GM23338 (cell line): Measurements from ENCODE around the gene HRNR. TPM values are rescaled to one million over a fixed set of nuclear protein-coding genes. Genes with fewer than 3 reads are reported as not detected.

Experiments used
- ATAC-seq: fragments of 200-7000 bp; cut with Tn5 transposase; 3 replicates; pipeline ENCODE4 v1.9.1; 2020
- DNase-seq: peaks from one replicate; pipeline ENCODE4 v3.0.0-alpha.2; 2015; ENCODE audit warnings: low spot score
- H2AFZ ChIP-seq: fragments of 200-600 bp; sonication (generic); 2 replicates; pipeline ENCODE4 v1.8.0; 2016; ENCODE audit warnings: antibody characterized with exemption, mild to moderate bottlenecking, moderate library complexity
- H3F3A ChIP-seq: fragments of 200-600 bp; sonication (generic); replicated peaks from 2 replicates; pipeline ENCODE4 v1.8.0; 2017; ENCODE audit warnings: antibody characterized with exemption, mixed run types, low read depth
- H3K27ac ChIP-seq: fragments of 200-600 bp; sonication (generic); 2 replicates; pipeline ENCODE4 v1.6.1; 2016; ENCODE audit warnings: low read depth
- H3K27me3 ChIP-seq: fragments of 200-600 bp; sonication (generic); 2 replicates; pipeline ENCODE4 v1.8.0; 2016; ENCODE audit warnings: mild to moderate bottlenecking, mixed run types, moderate library complexity; ENCODE audit not compliant: insufficient read depth
- H3K36me3 ChIP-seq: fragments of 200-600 bp; sonication (generic); 2 replicates; pipeline ENCODE4 v1.8.0; 2016; ENCODE audit warnings: mild to moderate bottlenecking; ENCODE audit not compliant: insufficient read depth
- H3K4me1 ChIP-seq: fragments of 200-600 bp; sonication (generic); 2 replicates; pipeline ENCODE4 v1.8.0; 2016; ENCODE audit warnings: mild to moderate bottlenecking, moderate library complexity; ENCODE audit not compliant: insufficient read depth
- H3K4me2 ChIP-seq: fragments of 200-600 bp; sonication (generic); 2 replicates; pipeline ENCODE4 v1.7.1; 2017; ENCODE audit warnings: mixed run types
- H3K4me3 ChIP-seq: fragments of 200-600 bp; sonication (generic); 2 replicates; pipeline ENCODE4 v1.6.1; 2016; ENCODE audit warnings: mixed run types
- H3K79me2 ChIP-seq: fragments of 200-600 bp; sonication (generic); replicated peaks from 2 replicates; pipeline ENCODE4 v1.8.0; 2017; ENCODE audit warnings: mild to moderate bottlenecking; ENCODE audit not compliant: insufficient read depth
- H3K9me2 ChIP-seq: fragments of 200-600 bp; sonication (generic); 2 replicates; pipeline ENCODE4 v1.8.0; 2017; ENCODE audit not compliant: insufficient read depth
- H4K20me1 ChIP-seq: fragments of 200-600 bp; sonication (generic); replicated peaks from 2 replicates; pipeline ENCODE4 v1.8.0; 2017; ENCODE audit warnings: mild to moderate bottlenecking; ENCODE audit not compliant: insufficient read depth
- H3K27ac Mint-ChIP-seq: 2 replicates; pipeline ENCODE4 v1.8.0; 2020; ENCODE audit warnings: inconsistent platforms, mild to moderate bottlenecking, moderate library complexity, mixed read lengths
- H3K27me3 Mint-ChIP-seq: 3 replicates; pipeline ENCODE4 v1.8.0; 2022; ENCODE audit warnings: low read depth, mild to moderate bottlenecking, moderate library complexity, mixed read lengths, inconsistent platforms; ENCODE audit not compliant: insufficient read depth, poor library complexity
- H3K36me3 Mint-ChIP-seq: 3 replicates; pipeline ENCODE4 v1.8.0; 2021; ENCODE audit warnings: low read depth, mild to moderate bottlenecking, inconsistent platforms, moderate library complexity, mixed read lengths
- H3K4me1 Mint-ChIP-seq: 3 replicates; pipeline ENCODE4 v1.8.0; 2020; ENCODE audit warnings: mild to moderate bottlenecking, inconsistent platforms, mixed read lengths
- H3K4me3 Mint-ChIP-seq: 3 replicates; pipeline ENCODE4 v1.8.0; 2021; ENCODE audit warnings: moderate library complexity, mild to moderate bottlenecking, inconsistent platforms, mixed read lengths
- H3K9me3 Mint-ChIP-seq: 3 replicates; pipeline ENCODE4 v1.8.0; 2020; ENCODE audit warnings: moderate library complexity, mild to moderate bottlenecking, inconsistent platforms, mixed read lengths
- CREB1 ChIP-seq: fragments of 250-450 bp; sonication (Bioruptor Pico); IDR thresholded peaks from 2 replicates; pipeline ENCODE4 v1.5.0; 2020; ENCODE audit warnings: low read depth, mild to moderate bottlenecking, moderate library complexity
- EZH2 ChIP-seq: fragments of 200-600 bp; sonication (generic); IDR thresholded peaks from one replicate; pipeline ENCODE4 v1.8.0; 2017; ENCODE audit warnings: antibody characterized with exemption, mild to moderate bottlenecking, low read depth; ENCODE audit not compliant: unreplicated experiment
- EZH2phosphoT487 ChIP-seq: fragments of 200-600 bp; sonication (generic); IDR thresholded peaks from one replicate; pipeline ENCODE4 v1.8.1; 2018; ENCODE audit warnings: antibody characterized with exemption; ENCODE audit not compliant: unreplicated experiment
- JUNB ChIP-seq: IDR thresholded peaks from one replicate; pipeline ENCODE4 v1.6.1; 2016; ENCODE audit warnings: antibody characterized with exemption; ENCODE audit not compliant: unreplicated experiment
- NANOG ChIP-seq: IDR thresholded peaks from 2 replicates; pipeline ENCODE4 v1.6.1; 2016; ENCODE audit warnings: antibody characterized with exemption, borderline replicate concordance
- STAT1 ChIP-seq: IDR thresholded peaks from one replicate; pipeline ENCODE4 v1.6.1; 2016; ENCODE audit warnings: antibody characterized with exemption; ENCODE audit not compliant: unreplicated experiment
- ZNF114 ChIP-seq: fragments of 250-450 bp; sonication (Bioruptor Pico); IDR thresholded peaks from 2 replicates; pipeline ENCODE4 v1.5.0; 2020; ENCODE audit warnings: mild to moderate bottlenecking, moderate library complexity
- ZNF331 ChIP-seq: fragments of 250-450 bp; sonication (Bioruptor Pico); IDR thresholded peaks from 2 replicates; pipeline ENCODE4 v1.5.0; 2020; ENCODE audit warnings: low read depth, mild to moderate bottlenecking, moderate library complexity
- polyA plus RNA-seq: library from polyadenylated mRNA; unstranded; fragments of >200 nt; fragmentation: Nextera tagmentation; extraction: Ambion mirVana; gene quantifications from 2 replicates; pipeline ENCODE4 v1.2.1, GENCODE V29; 2016
- total RNA-seq: library from RNA; depleted of rRNA; stranded (reverse); fragments of >200 nt; shearing (Covaris generic); gene quantifications from 2 replicates; pipeline ENCODE4 v1.2.3, GENCODE V29; 2014
- TF ChIP-seq, protein P1 (sequence below), 2 experiments: fragments of 200-600 bp in 1 of 2; sonication (generic) in 1 of 2; conservative IDR thresholded peaks; 2 replicates each; pipeline versions ENCODE4 v1.5.1 to v1.6.1; 2016 to 2017; ENCODE audit warnings: antibody characterized with exemption in 2 of 2, low read depth in 2 of 2, mild to moderate bottlenecking in 2 of 2, moderate library complexity in 1 of 2
- TF ChIP-seq, protein P2 (sequence below): IDR thresholded peaks from 2 replicates; pipeline ENCODE4 v1.6.1; 2016; ENCODE audit warnings: antibody characterized with exemption
- TF ChIP-seq, protein P3 (sequence below): IDR thresholded peaks from one replicate; pipeline ENCODE4 v1.6.1; 2018; ENCODE audit warnings: antibody characterized with exemption; ENCODE audit not compliant: unreplicated experiment
- TF ChIP-seq, protein P4 (sequence below): fragments of 250-450 bp; sonication (Bioruptor Pico); IDR thresholded peaks from 2 replicates; pipeline ENCODE4 v1.5.0; 2020; ENCODE audit warnings: mild to moderate bottlenecking, moderate library complexity

HRNR gene
- total and polyA plus RNA-seq, 2 experiments from 2014 or later = not detected

DNA sequence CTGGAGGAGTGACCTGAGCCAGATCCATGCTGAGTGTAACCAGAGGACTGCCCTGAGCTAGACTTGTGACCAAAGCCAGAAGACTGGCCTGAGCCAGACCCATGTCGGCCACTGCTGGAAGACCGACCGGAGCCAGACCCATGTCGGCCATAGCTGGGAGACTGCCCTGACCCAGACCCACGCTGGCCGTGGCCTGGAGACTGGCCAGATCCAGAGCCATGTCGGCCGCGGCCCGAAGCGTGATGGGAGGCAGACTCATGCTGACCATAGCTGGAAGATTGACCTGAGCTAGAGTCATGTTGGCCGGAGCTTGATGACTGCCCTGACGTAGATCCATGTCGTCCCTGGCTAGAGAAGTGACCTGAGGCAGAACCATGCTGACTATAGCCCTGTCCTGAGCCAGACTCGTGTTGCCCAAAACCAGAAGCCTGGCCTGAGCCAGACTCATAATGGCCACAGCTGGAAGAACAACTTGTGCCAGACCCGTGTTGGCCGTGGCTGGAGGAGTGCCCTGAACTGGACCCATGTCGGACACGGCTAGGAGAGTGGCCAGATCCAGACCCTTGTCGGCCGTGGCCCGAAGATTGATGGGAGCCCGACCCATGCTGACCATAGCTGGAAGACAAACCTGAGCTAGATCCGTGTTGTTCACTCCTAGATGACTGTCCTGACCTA, 5.1 kb downstream of the HRNR start:
- H3K27me3 ChIP-seq = no peaks in the 10 kb centered on the region
- peaks cover 43% of the 10 kb centered on the region for H3K9me3 Mint-ChIP-seq
- H3K4me1 Mint-ChIP-seq = no peaks in the 10 kb centered on the region
- ATAC-seq = no peak
- no peaks in the 10 kb centered on the region for H3K4me1 ChIP-seq
- peaks cover 28% of the 10 kb centered on the region for H3K36me3 Mint-ChIP-seq
- DNase-seq = no peak
- H3K4me3 Mint-ChIP-seq = no peak overlapping the region; the same call in 2 of the 3 replicates
- peaks cover 4% of the 10 kb centered on the region for H3K27me3 Mint-ChIP-seq
- no peak overlapping the region for H3K27ac ChIP-seq
- H3K4me2 ChIP-seq = no peak overlapping the region
- H3F3A ChIP-seq = no peaks in the 10 kb centered on the region
- H3K36me3 ChIP-seq = no peaks in the 10 kb centered on the region
- H3K4me3 ChIP-seq = no peak overlapping the region
- H3K9me2 ChIP-seq = no peaks in the 10 kb centered on the region; the same call in 1 of the 2 replicates
- H3K27ac Mint-ChIP-seq = no peak overlapping the region
- no peak overlapping the region for H2AFZ ChIP-seq
- TF ChIP-seq ZNF331 (no peak), NANOG (no peak), STAT1 (no peak), CREB1 (no peak), ZNF114 (no peak), JUNB (no peak), EZH2phosphoT487 (no peak), EZH2 (no peak)
- TF ChIP-seq, protein P1, sequence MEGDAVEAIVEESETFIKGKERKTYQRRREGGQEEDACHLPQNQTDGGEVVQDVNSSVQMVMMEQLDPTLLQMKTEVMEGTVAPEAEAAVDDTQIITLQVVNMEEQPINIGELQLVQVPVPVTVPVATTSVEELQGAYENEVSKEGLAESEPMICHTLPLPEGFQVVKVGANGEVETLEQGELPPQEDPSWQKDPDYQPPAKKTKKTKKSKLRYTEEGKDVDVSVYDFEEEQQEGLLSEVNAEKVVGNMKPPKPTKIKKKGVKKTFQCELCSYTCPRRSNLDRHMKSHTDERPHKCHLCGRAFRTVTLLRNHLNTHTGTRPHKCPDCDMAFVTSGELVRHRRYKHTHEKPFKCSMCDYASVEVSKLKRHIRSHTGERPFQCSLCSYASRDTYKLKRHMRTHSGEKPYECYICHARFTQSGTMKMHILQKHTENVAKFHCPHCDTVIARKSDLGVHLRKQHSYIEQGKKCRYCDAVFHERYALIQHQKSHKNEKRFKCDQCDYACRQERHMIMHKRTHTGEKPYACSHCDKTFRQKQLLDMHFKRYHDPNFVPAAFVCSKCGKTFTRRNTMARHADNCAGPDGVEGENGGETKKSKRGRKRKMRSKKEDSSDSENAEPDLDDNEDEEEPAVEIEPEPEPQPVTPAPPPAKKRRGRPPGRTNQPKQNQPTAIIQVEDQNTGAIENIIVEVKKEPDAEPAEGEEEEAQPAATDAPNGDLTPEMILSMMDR (conservative IDR thresholded peaks at IDR 0.05; ENCODE audit: low read depth in 2 of 2) = no peak
- TF ChIP-seq, protein P2, sequence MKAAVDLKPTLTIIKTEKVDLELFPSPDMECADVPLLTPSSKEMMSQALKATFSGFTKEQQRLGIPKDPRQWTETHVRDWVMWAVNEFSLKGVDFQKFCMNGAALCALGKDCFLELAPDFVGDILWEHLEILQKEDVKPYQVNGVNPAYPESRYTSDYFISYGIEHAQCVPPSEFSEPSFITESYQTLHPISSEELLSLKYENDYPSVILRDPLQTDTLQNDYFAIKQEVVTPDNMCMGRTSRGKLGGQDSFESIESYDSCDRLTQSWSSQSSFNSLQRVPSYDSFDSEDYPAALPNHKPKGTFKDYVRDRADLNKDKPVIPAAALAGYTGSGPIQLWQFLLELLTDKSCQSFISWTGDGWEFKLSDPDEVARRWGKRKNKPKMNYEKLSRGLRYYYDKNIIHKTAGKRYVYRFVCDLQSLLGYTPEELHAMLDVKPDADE = no peak
- TF ChIP-seq, protein P3, sequence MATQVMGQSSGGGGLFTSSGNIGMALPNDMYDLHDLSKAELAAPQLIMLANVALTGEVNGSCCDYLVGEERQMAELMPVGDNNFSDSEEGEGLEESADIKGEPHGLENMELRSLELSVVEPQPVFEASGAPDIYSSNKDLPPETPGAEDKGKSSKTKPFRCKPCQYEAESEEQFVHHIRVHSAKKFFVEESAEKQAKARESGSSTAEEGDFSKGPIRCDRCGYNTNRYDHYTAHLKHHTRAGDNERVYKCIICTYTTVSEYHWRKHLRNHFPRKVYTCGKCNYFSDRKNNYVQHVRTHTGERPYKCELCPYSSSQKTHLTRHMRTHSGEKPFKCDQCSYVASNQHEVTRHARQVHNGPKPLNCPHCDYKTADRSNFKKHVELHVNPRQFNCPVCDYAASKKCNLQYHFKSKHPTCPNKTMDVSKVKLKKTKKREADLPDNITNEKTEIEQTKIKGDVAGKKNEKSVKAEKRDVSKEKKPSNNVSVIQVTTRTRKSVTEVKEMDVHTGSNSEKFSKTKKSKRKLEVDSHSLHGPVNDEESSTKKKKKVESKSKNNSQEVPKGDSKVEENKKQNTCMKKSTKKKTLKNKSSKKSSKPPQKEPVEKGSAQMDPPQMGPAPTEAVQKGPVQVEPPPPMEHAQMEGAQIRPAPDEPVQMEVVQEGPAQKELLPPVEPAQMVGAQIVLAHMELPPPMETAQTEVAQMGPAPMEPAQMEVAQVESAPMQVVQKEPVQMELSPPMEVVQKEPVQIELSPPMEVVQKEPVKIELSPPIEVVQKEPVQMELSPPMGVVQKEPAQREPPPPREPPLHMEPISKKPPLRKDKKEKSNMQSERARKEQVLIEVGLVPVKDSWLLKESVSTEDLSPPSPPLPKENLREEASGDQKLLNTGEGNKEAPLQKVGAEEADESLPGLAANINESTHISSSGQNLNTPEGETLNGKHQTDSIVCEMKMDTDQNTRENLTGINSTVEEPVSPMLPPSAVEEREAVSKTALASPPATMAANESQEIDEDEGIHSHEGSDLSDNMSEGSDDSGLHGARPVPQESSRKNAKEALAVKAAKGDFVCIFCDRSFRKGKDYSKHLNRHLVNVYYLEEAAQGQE = no peak
- TF ChIP-seq, protein P4, sequence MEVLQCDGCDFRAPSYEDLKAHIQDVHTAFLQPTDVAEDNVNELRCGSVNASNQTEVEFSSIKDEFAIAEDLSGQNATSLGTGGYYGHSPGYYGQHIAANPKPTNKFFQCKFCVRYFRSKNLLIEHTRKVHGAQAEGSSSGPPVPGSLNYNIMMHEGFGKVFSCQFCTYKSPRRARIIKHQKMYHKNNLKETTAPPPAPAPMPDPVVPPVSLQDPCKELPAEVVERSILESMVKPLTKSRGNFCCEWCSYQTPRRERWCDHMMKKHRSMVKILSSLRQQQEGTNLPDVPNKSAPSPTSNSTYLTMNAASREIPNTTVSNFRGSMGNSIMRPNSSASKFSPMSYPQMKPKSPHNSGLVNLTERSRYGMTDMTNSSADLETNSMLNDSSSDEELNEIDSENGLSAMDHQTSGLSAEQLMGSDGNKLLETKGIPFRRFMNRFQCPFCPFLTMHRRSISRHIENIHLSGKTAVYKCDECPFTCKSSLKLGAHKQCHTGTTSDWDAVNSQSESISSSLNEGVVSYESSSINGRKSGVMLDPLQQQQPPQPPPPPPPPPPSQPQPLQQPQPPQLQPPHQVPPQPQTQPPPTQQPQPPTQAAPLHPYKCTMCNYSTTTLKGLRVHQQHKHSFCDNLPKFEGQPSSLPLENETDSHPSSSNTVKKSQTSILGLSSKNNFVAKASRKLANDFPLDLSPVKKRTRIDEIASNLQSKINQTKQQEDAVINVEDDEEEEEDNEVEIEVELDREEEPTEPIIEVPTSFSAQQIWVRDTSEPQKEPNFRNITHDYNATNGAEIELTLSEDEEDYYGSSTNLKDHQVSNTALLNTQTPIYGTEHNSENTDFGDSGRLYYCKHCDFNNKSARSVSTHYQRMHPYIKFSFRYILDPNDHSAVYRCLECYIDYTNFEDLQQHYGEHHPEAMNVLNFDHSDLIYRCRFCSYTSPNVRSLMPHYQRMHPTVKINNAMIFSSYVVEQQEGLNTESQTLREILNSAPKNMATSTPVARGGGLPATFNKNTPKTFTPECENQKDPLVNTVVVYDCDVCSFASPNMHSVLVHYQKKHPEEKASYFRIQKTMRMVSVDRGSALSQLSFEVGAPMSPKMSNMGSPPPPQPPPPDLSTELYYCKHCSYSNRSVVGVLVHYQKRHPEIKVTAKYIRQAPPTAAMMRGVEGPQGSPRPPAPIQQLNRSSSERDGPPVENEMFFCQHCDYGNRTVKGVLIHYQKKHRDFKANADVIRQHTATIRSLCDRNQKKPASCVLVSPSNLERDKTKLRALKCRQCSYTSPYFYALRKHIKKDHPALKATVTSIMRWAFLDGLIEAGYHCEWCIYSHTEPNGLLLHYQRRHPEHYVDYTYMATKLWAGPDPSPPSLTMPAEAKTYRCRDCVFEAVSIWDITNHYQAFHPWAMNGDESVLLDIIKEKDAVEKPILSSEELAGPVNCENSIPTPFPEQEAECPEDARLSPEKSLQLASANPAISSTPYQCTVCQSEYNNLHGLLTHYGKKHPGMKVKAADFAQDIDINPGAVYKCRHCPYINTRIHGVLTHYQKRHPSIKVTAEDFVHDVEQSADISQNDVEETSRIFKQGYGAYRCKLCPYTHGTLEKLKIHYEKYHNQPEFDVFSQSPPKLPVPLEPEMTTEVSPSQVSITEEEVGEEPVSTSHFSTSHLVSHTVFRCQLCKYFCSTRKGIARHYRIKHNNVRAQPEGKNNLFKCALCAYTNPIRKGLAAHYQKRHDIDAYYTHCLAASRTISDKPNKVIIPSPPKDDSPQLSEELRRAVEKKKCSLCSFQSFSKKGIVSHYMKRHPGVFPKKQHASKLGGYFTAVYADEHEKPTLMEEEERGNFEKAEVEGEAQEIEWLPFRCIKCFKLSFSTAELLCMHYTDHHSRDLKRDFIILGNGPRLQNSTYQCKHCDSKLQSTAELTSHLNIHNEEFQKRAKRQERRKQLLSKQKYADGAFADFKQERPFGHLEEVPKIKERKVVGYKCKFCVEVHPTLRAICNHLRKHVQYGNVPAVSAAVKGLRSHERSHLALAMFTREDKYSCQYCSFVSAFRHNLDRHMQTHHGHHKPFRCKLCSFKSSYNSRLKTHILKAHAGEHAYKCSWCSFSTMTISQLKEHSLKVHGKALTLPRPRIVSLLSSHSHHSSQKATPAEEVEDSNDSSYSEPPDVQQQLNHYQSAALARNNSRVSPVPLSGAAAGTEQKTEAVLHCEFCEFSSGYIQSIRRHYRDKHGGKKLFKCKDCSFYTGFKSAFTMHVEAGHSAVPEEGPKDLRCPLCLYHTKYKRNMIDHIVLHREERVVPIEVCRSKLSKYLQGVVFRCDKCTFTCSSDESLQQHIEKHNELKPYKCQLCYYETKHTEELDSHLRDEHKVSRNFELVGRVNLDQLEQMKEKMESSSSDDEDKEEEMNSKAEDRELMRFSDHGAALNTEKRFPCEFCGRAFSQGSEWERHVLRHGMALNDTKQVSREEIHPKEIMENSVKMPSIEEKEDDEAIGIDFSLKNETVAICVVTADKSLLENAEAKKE (CRISPR knock-in tag) = no peak
- no peaks in the 10 kb centered on the region for H4K20me1 ChIP-seq
- H3K79me2 ChIP-seq = no peaks in the 10 kb centered on the region
